Activated CD8-positive, alpha-beta T cell treated with anti-CD3 and anti-CD28 coated beads for 36 hours (primary cell): Measurements from ENCODE around the gene AFDN. TPM values are rescaled to one million over a fixed set of nuclear protein-coding genes. Genes with fewer than 3 reads are reported as not detected.

Experiments used
- ATAC-seq: fragments of 200-7000 bp; cut with Tn5 transposase; one replicate; pipeline ENCODE4 v1.10.0; 2021; ENCODE audit warnings: mild to moderate bottlenecking, moderate library complexity
- CTCF ChIA-PET: fragments of 350-600 bp; sonication (Branson Sonifier 250); formaldehyde crosslinking; loops from one replicate; lab custom pipeline; 2021; ENCODE audit warnings: antibody characterized with exemption; lab: Charles Lee
- POLR2A ChIA-PET: fragments of 350-600 bp; sonication (Branson Sonifier 250); formaldehyde crosslinking; loops from one replicate; lab custom pipeline; 2021; ENCODE audit warnings: antibody characterized with exemption; lab: Charles Lee
- DNase-seq: peaks from one replicate; pipeline ENCODE4 v3.0.0-alpha.2; 2020
- H3K27ac Mint-ChIP-seq: one replicate; pipeline ENCODE4 v1.8.0; 2021; ENCODE audit warnings: mild to moderate bottlenecking, mixed read lengths
- H3K27me3 Mint-ChIP-seq: one replicate; pipeline ENCODE4 v1.8.0; 2021; ENCODE audit warnings: mixed read lengths
- H3K36me3 Mint-ChIP-seq: one replicate; pipeline ENCODE4 v1.8.0; 2021; ENCODE audit warnings: low read depth, mixed read lengths
- H3K4me1 Mint-ChIP-seq: one replicate; pipeline ENCODE4 v1.8.0; 2021; ENCODE audit warnings: low read depth, mixed read lengths
- H3K4me3 Mint-ChIP-seq: one replicate; pipeline ENCODE4 v1.8.0; 2021; ENCODE audit warnings: mild to moderate bottlenecking, moderate library complexity, mixed read lengths
- H3K9me3 Mint-ChIP-seq: one replicate; pipeline ENCODE4 v1.8.0; 2021; ENCODE audit warnings: mixed read lengths
- CTCF ChIP-seq: fragments of 200-600 bp; IDR thresholded peaks from one replicate; pipeline ENCODE4 v1.8.0; 2022; ENCODE audit warnings: antibody characterized with exemption, mild to moderate bottlenecking
- intact Hi-C: fragments of 100-400 bp; cut with micrococcal nuclease; formaldehyde crosslinking; loops from one replicate; pipeline ENCODE4 v1.10.0; 2022
- total RNA-seq, 2 experiments: library from RNA; stranded (reverse); gene quantifications; one replicate each; pipeline ENCODE4 v1.2.3, GENCODE V29; 2021

The AFDN gene
- total RNA-seq, 2 experiments from 2014 or later = 13.0 to 14.1 TPM

GRCh38 chr6:167947716-167948115 is 121.0 kb downstream of the AFDN start:
- ATAC-seq (no peak), DNase-seq (no peak)
- Mint-ChIP-seq H3K4me3 (no peak overlapping the region), H3K4me1 (no peaks in the 10 kb centered on the region), H3K27ac (no peak overlapping the region), H3K27me3 (no peaks in the 10 kb centered on the region), H3K9me3 (no peaks in the 10 kb centered on the region), H3K36me3 (no peaks in the 10 kb centered on the region)
- intact Hi-C loops = no loop called here
- CTCF ChIA-PET = no interaction called here
- POLR2A ChIA-PET = no interaction called here
- no peak for TF ChIP-seq CTCF

GRCh38 chr6:167948716-167949115 is 122.0 kb downstream of the AFDN start:
- POLR2A ChIA-PET = no interaction called here
- no peaks in the 10 kb centered on the region for H3K9me3 Mint-ChIP-seq
- H3K36me3 Mint-ChIP-seq = no peaks in the 10 kb centered on the region
- DNase-seq (no peak), ATAC-seq (no peak)
- H3K27me3 Mint-ChIP-seq = no peaks in the 10 kb centered on the region
- CTCF ChIA-PET = no interaction called here
- no peaks in the 10 kb centered on the region for H3K4me1 Mint-ChIP-seq
- no peak overlapping the region for H3K4me3 Mint-ChIP-seq
- intact Hi-C loops = no loop called here
- no peak overlapping the region for H3K27ac Mint-ChIP-seq
- TF ChIP-seq CTCF = no peak

- no peaks in the 10 kb centered on the region for H3K9me3 Mint-ChIP-seq
- ChIA-PET CTCF (no interaction called here), POLR2A (no interaction called here)
- ATAC-seq = no peak
- no peak for DNase-seq
- no peak overlapping the region for H3K27ac Mint-ChIP-seq
- intact Hi-C loops = no loop called here
- no peak for TF ChIP-seq CTCF
- H3K36me3 Mint-ChIP-seq = no peaks in the 10 kb centered on the region
- H3K27me3 Mint-ChIP-seq = no peaks in the 10 kb centered on the region
- no peak overlapping the region for H3K4me3 Mint-ChIP-seq
- no peaks in the 10 kb centered on the region for H3K4me1 Mint-ChIP-seq
Measured at GRCh38 chr6:167949121-167949684, 122.5 kb downstream of the AFDN start.

- ChIA-PET POLR2A (no interaction called here), CTCF (interaction anchor here (1.3 kb wide), 1 partner anchor 16 kb away, joined by 4 read pairs; no protein-coding TSS in a partner anchor)
- intact Hi-C loops = no loop called here
- H3K9me3 Mint-ChIP-seq = no peaks in the 10 kb centered on the region
- no peak for TF ChIP-seq CTCF
- H3K4me1 Mint-ChIP-seq = no peaks in the 10 kb centered on the region
- H3K36me3 Mint-ChIP-seq = no peaks in the 10 kb centered on the region
- no peak for ATAC-seq
- no peak overlapping the region for H3K4me3 Mint-ChIP-seq
- DNase-seq = no peak
- no peak overlapping the region for H3K27ac Mint-ChIP-seq
- no peaks in the 10 kb centered on the region for H3K27me3 Mint-ChIP-seq
Measured at GRCh38 chr6:167951781-167952511, 125.2 kb downstream of the AFDN start.

- no peak overlapping the region for H3K27ac Mint-ChIP-seq
- H3K4me3 Mint-ChIP-seq = no peak overlapping the region
- ChIA-PET CTCF (no interaction called here), POLR2A (no interaction called here)
- TF ChIP-seq CTCF = no peak
- DNase-seq (no peak), ATAC-seq (no peak)
- no peaks in the 10 kb centered on the region for H3K27me3 Mint-ChIP-seq
- H3K4me1 Mint-ChIP-seq = no peaks in the 10 kb centered on the region
- no peaks in the 10 kb centered on the region for H3K9me3 Mint-ChIP-seq
- intact Hi-C loops = no loop called here
- H3K36me3 Mint-ChIP-seq = no peaks in the 10 kb centered on the region
Measured at GRCh38 chr6:167952512-167952859, 125.8 kb downstream of the AFDN start.
